Renal cortical epithelial cell (primary cell): ENCODE results near the gene PARD3. TPM values are rescaled to one million over a fixed set of nuclear protein-coding genes. Genes with fewer than 3 reads are reported as not detected.
"Not testable (repeated sequence)": the region's sequence is repeated elsewhere in the genome, so short reads cannot be mapped to it uniquely, and the experiment has no call there.

Experiments used
- DNase-seq: peaks from one replicate; pipeline ENCODE4 v3.0.0-alpha.2; 2011; ENCODE audit warnings: low read depth
- total RNA-seq: library from RNA; depleted of rRNA; stranded (reverse); fragments of >200 nt; gene quantifications from 2 replicates; pipeline ENCODE4 v1.2.3, GENCODE V29; 2014

The PARD3 gene
- total RNA-seq, 1 donor from 2014 or later = 154 TPM

DNA sequence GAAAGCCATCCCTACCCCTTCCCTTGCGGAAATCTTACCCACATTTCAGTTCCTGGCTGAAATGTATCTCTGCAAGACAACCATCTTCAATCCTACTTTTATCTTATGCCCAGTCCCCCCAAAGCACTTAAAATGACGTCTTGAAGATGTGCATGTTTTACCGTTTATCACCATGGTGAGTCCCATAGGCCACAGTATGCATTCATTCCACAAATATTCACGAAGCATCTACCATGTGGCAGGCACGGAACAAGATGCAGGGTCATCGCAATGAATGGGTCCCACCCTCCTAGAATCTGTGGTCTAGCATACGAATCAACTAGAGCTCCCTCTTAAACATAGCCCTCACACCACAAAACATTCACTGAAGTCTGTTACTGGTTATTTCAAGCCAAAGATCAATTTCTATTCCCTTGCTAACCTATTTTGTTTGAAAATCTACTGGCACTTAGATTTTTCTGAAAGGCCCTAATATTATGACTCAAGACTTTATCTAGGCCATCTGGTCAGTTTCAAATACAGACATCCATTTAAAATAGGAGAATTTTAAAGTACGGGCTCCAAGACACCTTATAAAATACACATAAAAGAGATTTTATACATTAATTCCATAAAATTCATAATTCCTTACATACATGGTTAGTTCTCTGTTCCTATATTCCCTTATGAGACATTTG lies 99.4 kb downstream of the PARD3 start:
- DNase-seq = no peak

DNA sequence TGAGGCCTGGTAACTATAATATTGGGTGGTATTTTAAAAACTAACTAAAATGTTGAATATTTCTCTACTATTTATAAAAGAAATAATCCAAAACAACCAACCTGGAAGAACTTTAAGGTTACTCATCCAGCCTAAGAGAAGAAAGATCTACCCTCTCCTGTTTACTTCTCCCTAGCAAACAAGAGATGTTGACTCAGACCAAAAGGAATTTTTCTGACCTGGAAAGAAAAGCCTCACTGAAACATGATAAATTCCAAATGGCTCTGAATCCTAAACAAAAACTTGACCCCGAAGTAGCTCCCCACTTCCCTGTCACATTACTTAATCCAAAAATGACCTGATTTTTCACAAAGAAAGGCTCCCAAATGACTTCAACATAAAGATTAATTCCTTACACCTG lies 101.2 kb downstream of the PARD3 start:
- DNase-seq = peak; percentile 89

DNA sequence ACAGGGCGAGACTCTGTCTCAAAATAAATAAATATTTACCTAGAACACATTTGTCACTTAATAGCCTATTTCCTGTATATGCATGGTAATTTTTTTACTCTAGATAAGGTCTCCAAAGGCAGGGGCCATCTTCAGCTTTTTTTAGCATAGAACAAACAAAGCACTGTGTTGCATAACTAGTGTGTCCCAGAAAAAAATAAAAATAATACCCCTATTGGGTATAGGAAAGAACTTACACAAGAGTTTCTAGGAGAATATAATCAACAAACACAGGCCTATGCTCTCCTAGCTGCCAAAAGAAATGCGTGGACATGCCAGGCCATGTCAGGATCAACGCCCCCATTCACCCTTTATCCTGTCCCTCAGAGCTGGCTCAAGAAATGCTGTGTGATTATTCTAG lies 103.6 kb downstream of the PARD3 start:
- DNase-seq = no peak

DNA sequence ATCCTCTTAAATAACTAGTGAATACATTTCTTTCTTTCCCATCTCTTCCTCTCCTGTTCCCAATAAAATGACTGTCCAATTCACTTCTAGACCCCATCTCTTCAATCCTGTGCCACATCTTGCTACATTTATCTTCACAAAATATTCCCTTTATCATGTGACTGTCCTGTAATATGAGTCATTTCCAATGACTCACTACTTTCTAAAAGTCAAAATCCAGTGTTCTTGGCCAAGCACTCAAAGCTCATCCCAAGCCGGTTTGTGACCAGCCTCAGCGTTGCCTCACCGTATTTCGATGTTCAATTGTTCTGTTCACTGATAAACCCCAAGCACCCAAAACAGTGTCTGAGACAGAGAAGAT lies 104.7 kb downstream of the PARD3 start:
- peak; percentile 71 for DNase-seq

DNA sequence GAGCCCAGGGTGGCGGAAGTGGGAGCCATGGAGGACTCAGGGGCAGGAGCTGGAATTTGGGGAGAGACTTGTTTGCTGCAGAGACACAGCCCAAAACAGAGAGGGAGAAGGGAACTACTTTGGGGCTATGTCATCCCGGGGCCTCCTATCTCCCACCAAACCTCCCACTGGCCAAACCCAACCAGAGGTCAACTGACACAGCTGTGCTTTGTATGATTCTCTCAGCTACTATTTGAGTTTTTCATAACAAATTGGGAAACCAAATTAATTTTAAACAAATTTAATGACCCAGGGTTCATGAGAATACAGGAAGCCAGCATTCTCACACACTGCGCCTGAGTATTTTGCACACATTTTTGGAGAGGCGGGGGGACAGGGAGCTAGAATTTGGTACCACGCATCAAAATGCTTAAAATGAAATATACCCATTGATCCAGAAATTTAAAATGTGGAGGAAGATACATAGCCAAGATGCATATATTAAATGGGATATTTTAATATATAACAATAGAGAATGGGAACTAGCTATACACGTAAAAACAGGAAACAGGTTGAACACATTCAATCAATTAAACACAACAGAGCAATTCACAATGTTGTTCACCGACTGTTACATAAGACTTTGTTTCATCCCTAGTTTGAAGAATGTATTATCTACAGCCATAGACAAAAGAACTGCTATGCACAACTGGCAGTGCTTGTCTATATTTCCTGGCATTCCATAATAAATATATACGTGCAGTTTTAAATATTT lies 105.3 kb downstream of the PARD3 start:
- no peak for DNase-seq

DNA sequence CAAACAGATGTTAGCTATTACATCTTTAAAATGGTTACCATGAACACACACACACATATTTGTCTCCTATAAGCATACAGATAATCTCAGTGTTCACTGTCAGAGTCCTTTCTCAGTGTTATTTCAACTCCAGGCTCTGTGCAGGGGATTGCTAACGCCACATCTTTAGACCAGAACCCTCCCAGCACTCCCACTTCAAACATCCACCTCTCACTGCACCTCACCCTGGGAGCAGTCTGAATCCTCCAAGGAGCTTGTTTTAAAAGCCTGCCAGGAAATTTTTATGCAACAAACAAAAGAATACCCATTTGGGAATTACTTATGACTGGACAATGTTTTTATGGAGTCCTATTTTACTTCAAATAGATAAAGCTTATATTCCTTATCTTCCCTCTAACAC lies 107.4 kb downstream of the PARD3 start:
- DNase-seq = no peak

DNA sequence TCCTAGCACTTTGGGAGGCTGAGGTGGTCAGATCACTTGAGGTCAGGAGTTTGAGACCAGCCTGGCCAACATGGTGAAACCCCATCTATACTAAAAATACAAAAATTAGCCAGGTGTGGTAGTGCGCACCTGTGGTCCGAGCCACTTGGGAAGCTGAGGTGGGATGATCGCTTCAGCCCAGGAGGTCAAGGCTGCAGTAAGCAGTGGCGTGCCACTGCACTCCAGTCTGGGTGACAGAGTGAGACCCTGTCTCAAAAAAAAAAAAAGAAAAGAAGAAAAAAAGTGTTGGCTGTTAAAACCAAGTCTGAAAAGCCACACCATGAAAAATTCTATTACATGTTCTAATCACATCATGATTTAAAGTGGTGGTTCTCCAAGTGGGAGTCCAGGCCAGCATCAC lies 108.1 kb downstream of the PARD3 start:
- not testable (repeated sequence) for DNase-seq

DNA sequence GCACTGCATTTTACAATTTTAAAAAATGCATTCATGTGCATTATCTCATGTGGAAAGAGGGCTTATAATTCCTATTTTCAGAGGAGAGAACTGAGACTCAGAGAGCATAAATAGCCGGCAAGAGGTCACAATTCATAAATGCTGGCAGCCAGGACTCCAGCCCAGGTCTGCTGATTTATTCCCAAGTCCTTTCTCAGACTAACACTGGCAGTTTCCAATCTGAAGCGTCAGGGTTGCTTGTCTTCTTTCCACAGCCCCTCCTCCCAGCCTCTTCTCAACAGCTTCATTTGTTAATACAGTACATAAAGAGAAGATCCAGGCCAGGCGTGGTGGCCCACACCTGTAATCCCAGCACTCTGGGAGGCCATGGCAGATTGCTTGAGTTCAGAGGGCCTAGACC lies 108.9 kb downstream of the PARD3 start:
- DNase-seq = no peak

DNA sequence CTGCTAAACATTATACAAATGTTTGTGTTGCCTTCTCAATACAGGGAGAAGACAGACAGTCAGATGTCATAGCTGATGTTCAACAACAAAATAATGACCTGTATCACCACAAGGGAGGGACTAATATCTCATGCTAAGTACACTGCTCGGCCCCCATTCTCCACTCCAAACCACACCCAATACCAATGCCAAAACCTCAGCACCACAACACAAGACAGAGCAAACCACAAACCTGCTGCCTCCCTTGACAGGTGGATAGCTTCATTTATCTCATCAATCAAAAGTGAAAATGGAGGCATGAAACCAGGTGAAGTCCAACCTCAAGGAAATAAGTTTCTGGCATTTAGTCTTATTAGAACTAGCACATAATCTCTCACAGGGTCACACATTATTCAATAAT lies 109.5 kb downstream of the PARD3 start:
- no peak for DNase-seq

DNA sequence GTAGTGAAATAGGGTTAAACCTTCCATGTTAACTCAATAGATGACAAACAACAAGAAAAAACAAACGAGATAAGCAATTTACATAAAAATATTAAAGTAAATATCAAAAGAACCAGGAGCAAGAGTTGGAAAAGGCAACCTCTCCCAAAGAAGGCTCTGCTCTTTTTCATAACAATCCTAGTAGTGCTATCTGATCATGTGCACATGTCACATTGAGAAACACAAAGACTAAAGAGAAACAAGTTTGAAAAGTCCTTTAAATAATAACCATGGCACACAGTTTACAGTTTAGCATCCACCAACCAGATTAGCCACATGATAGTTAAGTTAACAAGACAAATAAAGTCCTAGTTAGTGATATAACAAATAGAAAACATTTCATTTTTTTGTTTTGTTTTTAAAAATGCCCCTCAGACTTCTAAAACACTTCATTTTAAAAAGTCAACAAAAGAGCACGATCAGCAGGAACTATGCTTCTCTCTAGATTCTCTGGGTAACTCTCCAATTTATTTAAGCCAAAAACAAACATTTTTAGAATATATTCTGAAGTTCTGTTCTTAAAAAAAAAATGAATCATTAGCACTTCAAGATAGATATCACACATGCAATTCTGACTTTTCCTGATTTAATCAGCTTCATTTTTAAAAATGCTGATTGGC lies 110.4 kb downstream of the PARD3 start:
- no peak for DNase-seq

DNA sequence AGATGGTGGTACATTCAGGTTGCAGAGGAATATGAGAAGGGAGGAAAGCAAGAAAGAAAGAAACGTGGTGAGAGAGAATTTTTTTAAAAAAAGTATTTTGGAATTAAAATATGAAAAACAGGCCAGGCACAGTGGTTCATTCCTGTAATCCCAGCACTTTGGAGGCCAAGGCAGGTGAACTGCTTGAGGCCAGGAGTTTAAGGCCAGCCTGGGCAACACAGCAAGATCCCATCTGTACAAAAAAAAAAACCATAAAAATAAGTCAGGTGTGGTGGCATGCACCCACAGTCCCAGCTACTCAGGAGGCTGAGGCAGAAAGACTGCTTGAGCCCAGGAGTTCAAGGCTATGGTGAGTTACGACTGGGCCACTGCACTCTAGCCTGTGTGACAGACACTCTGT lies 112.1 kb downstream of the PARD3 start:
- no peak for DNase-seq

DNA sequence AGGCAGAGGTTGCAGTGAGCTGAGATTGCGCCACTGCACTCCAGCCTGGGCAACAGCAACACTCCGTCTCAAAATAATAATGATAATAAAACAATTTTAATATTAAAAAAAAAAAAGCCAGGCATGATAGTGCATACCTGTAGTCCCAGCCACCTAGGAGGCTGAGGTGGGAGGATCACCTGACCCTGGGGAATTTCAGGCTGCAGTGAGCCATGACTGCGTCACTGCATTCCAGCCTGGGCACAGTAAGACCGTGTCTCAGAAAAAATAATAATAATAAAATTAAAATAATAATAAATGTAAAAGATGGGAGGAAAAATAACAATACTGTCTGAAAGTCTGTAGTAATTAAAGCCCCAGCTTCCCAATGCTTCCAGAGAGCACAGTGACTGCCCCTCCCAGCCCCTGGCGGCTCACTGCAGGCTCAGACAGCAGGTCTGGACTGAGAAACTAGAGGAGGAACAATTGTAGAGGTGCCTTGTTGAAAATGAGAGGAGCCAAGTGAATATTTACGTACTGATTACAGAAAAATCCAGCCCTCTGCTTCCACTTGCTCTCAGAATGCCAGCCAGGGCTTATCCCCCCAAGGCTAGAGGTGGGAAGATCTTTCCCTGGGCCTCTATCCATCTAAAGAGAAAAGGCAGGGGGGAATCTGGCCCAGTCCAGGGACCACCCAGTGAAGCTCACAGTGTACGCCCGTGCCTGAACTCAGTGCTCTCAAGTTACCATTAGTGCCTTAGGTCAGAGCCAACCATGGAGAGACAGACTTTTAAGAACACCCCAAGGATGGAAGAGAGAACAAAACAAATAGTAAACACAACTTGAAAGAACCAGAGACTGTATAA lies 112.8 kb downstream of the PARD3 start:
- DNase-seq = peak; percentile 65

DNA sequence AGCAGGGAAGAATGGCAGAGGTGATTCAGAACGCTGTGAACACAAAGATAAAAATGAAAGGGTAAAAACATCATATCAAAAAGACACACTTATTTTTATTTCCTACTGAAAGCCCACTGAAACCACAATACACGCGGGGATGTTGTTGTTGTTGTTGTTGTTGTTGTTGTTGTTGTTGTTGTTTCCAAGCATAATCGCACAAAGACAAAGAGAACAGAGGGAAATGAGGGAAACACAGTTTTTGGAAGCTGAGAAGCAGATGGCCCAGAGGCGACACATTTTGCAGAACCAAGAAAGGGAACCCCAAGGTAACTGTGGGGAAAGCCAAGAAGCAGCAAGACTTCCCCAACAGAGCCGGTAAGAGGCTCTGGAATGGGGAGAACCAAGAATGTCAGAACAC lies 113.9 kb downstream of the PARD3 start:
- DNase-seq = no peak

DNA sequence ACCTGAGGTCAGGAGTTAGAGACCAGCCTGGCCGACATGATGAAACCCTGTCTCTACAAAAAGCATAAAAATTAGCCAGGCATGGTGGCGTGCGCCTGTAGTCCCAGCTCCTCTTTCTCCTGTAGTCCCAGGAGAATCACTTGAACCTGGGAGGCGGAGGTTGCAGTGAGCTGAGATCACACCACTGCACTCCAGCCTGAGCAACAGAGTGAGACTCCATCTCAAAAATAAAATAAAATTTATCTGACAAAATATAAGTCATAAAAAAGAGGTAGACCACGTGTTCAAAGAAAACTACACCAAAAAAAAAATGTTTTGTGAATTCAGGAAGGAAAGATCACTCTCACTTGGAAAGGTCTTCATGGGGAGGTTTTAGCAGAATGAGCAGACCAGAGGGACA lies 114.3 kb downstream of the PARD3 start:
- not testable (repeated sequence) for DNase-seq

DNA sequence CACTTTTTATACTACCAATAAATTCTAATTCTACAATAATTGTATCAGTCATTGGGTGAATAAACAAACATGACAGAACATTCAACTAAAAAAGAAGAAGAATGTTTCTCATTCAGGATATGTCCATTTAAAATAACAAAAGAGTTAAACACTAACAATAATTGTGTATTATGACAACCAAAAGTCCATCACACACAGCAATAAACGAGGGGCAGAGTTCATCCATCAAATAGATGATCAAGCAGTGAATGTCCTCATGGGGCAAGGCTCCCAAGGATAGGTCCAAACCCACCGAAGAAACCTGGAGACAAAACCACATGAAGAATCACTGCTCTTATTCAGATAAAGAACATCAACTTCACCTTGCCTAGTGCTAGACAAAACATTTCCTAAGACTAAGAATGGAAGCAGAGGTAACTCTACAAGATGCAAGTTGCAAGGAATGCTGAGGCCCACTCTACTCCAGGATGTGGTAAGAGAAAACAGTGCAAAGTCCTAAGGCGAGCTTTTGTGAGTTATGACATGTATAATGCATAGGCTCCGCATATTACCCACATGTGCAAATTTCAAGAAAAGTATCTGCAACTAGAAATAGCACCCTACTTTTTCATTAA lies 115.1 kb downstream of the PARD3 start:
- DNase-seq = peak; percentile 48

DNA sequence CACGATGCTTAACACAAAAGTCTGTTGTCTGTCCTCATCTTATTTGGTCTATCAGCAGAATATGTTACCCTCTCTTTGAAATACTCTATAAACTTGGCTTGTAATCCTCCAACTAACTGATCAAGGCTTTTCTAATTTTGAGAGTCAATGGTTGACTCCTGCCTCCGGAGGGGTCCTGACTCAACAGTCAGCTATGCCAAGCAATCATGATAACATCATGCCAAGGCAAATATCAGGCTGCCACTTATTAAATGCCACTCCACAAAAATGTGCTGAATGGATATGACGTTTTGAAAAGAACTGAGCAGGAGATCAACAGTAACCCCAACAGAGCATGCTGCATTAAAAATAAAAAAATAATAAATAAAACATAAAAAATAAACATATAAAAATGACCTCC lies 116.1 kb downstream of the PARD3 start:
- DNase-seq = peak; percentile 94

DNA sequence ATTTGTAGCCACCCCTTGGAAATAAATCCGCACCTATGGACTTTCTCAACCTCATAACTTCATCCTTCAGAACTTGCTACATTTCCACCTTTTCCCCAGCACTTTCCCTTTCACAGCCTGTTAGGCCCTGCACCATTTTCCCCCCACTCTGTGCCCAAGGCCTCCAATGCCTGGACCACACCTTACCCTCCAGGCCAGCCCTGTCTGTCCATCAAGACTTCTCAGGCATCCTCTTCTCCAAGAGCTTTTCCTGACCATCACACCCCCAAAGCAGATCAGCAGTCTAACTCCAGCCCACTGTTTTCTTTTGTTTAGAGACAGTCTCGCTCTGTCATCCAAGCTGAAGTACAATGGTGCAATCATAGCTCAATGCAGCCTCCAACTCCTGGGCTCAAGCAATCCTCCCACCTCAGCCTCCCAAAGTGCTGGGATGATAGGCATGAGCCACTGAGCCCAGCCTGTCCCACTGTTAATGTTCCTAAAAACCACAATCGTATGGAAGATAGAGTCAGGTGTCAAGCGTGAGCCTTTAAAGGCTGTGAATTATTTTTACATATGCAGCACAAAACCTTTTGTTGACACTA lies 116.8 kb downstream of the PARD3 start:
- DNase-seq = no peak

DNA sequence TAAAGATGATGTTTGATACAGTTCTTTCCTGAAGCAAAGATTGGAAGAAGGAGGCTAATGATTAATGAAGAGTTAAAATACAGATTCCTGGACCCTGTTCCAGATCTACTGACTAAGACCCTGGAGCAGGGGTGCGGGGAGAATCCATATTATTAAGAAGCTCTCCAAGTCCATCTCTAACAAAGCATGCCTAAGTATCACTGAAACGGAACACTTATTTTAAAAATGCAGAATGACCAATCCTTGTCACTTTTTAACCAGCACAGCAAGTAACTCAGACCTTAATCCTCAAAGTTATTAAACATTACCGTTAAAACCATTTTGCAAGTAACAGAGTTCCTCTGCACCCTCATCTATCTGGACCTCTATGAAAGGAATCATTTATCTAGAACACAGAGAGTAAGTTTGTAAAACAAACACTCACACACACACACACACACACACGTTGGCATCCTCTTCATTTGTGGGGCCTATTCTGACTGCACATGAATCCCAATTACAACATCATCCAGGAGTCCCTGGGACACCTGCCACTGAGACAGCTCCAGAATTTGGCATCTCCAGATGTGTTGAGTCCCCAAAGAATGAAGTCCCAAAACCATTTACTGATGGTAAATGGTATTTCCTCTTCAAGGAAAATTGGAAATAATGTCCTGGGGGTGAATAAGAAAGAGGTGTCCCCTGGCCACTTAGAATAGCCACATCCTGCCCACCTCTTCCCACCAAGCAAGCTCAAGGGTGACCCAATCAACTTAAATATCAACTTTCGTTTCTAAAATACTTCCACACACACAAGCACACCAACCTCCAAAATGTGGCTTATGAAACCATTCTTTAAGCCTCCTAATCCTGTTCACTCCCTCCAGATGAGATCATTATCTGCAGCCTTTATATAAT lies 117.5 kb downstream of the PARD3 start:
- DNase-seq = peak; percentile 99

DNA sequence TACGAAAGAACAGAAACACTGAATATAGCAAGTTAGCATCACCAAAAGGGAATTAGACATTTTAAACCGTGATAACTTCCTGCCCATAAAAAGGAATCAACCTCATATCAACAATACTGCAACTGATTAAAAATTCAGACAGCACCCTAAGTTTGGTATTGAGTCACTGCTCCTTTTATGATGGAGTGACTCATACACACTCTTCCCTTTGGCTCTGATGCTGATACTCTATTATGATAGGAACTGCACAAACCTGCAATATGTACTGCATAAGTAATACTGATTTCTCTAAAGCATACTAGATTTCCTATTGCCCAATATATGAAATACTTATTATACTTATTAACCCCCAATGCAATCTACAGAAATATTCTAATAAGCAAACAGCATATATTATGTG lies 118.7 kb downstream of the PARD3 start:
- peak; percentile 90 for DNase-seq

DNA sequence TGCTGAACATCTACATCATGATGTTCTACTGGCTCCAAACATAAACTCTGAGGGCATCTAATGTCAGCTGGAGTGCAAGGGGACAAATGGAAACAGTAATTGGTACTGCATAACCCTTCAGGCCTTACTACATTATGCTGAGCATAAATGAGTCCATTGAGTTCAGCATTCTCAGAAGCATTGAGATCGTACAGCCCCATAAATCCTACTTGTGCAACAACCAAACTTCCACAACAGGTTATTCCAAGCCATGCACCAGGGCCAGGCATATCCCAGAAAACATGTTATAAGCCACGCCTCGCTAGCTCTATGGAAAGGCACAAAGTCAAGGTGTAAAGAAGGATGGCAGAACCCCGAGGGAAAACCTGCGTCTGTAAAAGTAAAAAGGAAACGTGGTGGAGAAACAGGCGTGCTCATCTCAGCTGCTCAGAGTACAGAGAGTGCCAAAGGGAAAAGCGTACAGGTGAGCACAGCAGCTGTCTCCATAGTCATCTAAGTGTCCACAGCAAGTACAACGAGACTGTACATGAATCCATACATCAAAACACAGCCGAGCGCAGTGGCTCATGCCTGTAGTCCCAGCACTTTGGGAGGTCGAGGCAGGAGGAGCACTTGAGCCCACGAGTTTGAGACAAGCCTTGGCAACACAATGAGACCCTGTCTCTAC lies 124.6 kb downstream of the PARD3 start:
- DNase-seq = peak; percentile 78
